Activated naive CD8-positive, alpha-beta T cell treated with anti-CD3 and anti-CD28 coated beads, Interleukin-2, amount 10 ng/mL, durations not matched to agents 7 days and 5 days (primary cell): Measurements from ENCODE around the gene FAM32A. TPM values are rescaled to one million over a fixed set of nuclear protein-coding genes. Genes with fewer than 3 reads are reported as not detected.

Source experiments
- ATAC-seq: fragments of 150-1000 bp; cut with Tn5 transposase; one replicate; pipeline ENCODE4 v1.10.0; 2021; ENCODE audit warnings: low read depth, moderate library complexity
- POLR2A ChIA-PET: fragments of 350-600 bp; sonication (Branson Sonifier 250); formaldehyde crosslinking; loops from one replicate; lab custom pipeline; 2021; ENCODE audit warnings: antibody characterized with exemption; lab: Charles Lee
- DNase-seq: peaks from one replicate; pipeline ENCODE4 v3.0.0; 2021
- H3K27ac Mint-ChIP-seq: one replicate; pipeline ENCODE4 v1.8.0; 2022; ENCODE audit warnings: mild to moderate bottlenecking, mixed read lengths
- H3K27me3 Mint-ChIP-seq: one replicate; pipeline ENCODE4 v1.8.0; 2022; ENCODE audit warnings: mild to moderate bottlenecking, moderate library complexity, mixed read lengths
- H3K36me3 Mint-ChIP-seq: one replicate; pipeline ENCODE4 v1.8.0; 2021; ENCODE audit warnings: mild to moderate bottlenecking, mixed read lengths
- H3K4me1 Mint-ChIP-seq: one replicate; pipeline ENCODE4 v1.8.0; 2021; ENCODE audit warnings: mixed read lengths
- H3K4me3 Mint-ChIP-seq: one replicate; pipeline ENCODE4 v1.8.0; 2022; ENCODE audit warnings: mild to moderate bottlenecking, moderate library complexity, mixed read lengths
- H3K9me3 Mint-ChIP-seq: one replicate; pipeline ENCODE4 v1.8.0; 2021; ENCODE audit warnings: mixed read lengths
- total RNA-seq, 2 experiments: library from RNA; stranded (reverse); gene quantifications; one replicate each; pipeline ENCODE4 v1.2.3, GENCODE V29; 2021

FAM32A gene
- 10 to 100 TPM; 61.4 to 63.4 TPM for total RNA-seq

GRCh38 chr19:16185123-16185767 lies at the start of gene FAM32A:
Gene FAM32A, plus strand, starts transcription at chr19:16185410. Its CDS starts 33 bp downstream, at chr19:16185443.
- POLR2A ChIA-PET = interaction anchor here (0.6 to 2.0 kb wide), 20 partner anchors 9 to 806 kb away, joined by 3 to 16 read pairs (median 4); partner anchors contain the start of genes AKAP8, AP1M1, HSH2D and RAB8A
- peaks cover 19% of the 10 kb centered on the region for H3K4me1 Mint-ChIP-seq
- ATAC-seq = peak; percentile 96

GRCh38 chr19:16135430-16136127 lies 49.6 kb upstream of the FAM32A start:
- no peak for DNase-seq
- POLR2A ChIA-PET = interaction anchor here (1.4 to 2.4 kb wide), 2 partner anchors 8 to 17 kb away, joined by 3 to 12 read pairs; partner anchors contain the start of gene HSH2D
- no peaks in the 10 kb centered on the region for H3K27me3 Mint-ChIP-seq
- H3K4me1 Mint-ChIP-seq = peaks cover 31% of the 10 kb centered on the region
- H3K36me3 Mint-ChIP-seq = peaks cover 46% of the 10 kb centered on the region
- no peak for ATAC-seq
- H3K9me3 Mint-ChIP-seq = peaks cover 9% of the 10 kb centered on the region
- peak overlapping the region; percentile 1 for H3K27ac Mint-ChIP-seq
- no peak overlapping the region for H3K4me3 Mint-ChIP-seq

More at GRCh38 chr19:16185123-16185767, at the start of gene FAM32A:
- Mint-ChIP-seq H3K9me3 (no peaks in the 10 kb centered on the region), H3K4me3 (peak within 1 kb of the TSS; percentile 95), H3K27me3 (peaks cover 2% of the 10 kb centered on the region), H3K36me3 (peaks cover 10% of the 10 kb centered on the region), H3K27ac (peak within 1 kb of the TSS; percentile 92)
- peak; percentile 95 for DNase-seq

GRCh38 chr19:16136185-16136999 lies 48.8 kb upstream of the FAM32A start:
- Mint-ChIP-seq H3K9me3 (peaks cover 6% of the 10 kb centered on the region), H3K4me3 (no peak overlapping the region), H3K27ac (no peak overlapping the region), H3K27me3 (no peaks in the 10 kb centered on the region), H3K4me1 (peaks cover 36% of the 10 kb centered on the region), H3K36me3 (peaks cover 40% of the 10 kb centered on the region)
- ATAC-seq (no peak), DNase-seq (no peak)
- POLR2A ChIA-PET = interaction anchor here (1.4 to 2.4 kb wide), 2 partner anchors 7 to 18 kb away, joined by 3 to 12 read pairs; partner anchors contain the start of gene HSH2D

- ATAC-seq (no peak), DNase-seq (no peak)
- Mint-ChIP-seq H3K9me3 (peaks cover 1% of the 10 kb centered on the region), H3K27ac (peak overlapping the region; percentile 91), H3K36me3 (peaks cover 14% of the 10 kb centered on the region), H3K27me3 (no peaks in the 10 kb centered on the region), H3K4me1 (peaks cover 37% of the 10 kb centered on the region), H3K4me3 (peak overlapping the region; percentile 72)
- POLR2A ChIA-PET = interaction anchor here (1.4 to 3.5 kb wide), 3 partner anchors 10 to 18 kb away, joined by 3 to 11 read pairs (median 5); no protein-coding TSS in a partner anchor
Measured at GRCh38 chr19:16139752-16140151, 45.5 kb upstream of the FAM32A start.

- H3K36me3 Mint-ChIP-seq = peaks cover 18% of the 10 kb centered on the region
- DNase-seq = no peak
- no peaks in the 10 kb centered on the region for H3K27me3 Mint-ChIP-seq
- H3K4me3 Mint-ChIP-seq = peak overlapping the region; percentile 36
- no peak for ATAC-seq
- H3K27ac Mint-ChIP-seq = peak overlapping the region; percentile 87
- peaks cover 45% of the 10 kb centered on the region for H3K4me1 Mint-ChIP-seq
- H3K9me3 Mint-ChIP-seq = peaks cover 1% of the 10 kb centered on the region
- POLR2A ChIA-PET = interaction anchor here (0.7 to 3.5 kb wide), 3 partner anchors 8 to 30 kb away, joined by 3 to 11 read pairs (median 4); partner anchors contain the start of gene RAB8A
Measured at GRCh38 chr19:16141043-16141442, 44.2 kb upstream of the FAM32A start.

GRCh38 chr19:16142032-16142580 lies 43.1 kb upstream of the FAM32A start:
- Mint-ChIP-seq H3K4me1 (peaks cover 45% of the 10 kb centered on the region), H3K36me3 (peaks cover 19% of the 10 kb centered on the region), H3K4me3 (peak overlapping the region; percentile 14), H3K9me3 (peaks cover 1% of the 10 kb centered on the region), H3K27ac (peak overlapping the region; percentile 66), H3K27me3 (no peaks in the 10 kb centered on the region)
- no peak for DNase-seq
- no peak for ATAC-seq
- POLR2A ChIA-PET = interaction anchor here (0.6 to 3.7 kb wide), 11 partner anchors 7 to 71 kb away, joined by 3 to 65 read pairs (median 9); partner anchors contain the start of genes AP1M1, RAB8A and TPM4

- DNase-seq (peak; percentile 88), ATAC-seq (peak; percentile 99)
- peak within 1 kb of the TSS; percentile 99 for H3K4me3 Mint-ChIP-seq
- POLR2A ChIA-PET = interaction anchor here (0.6 to 3.7 kb wide), 31 partner anchors 9 to 1018 kb away, joined by 3 to 65 read pairs (median 7); partner anchors contain the start of genes AP1M1, FAM32A, RAB8A and TPM4
- peaks cover 19% of the 10 kb centered on the region for H3K36me3 Mint-ChIP-seq
- no peaks in the 10 kb centered on the region for H3K27me3 Mint-ChIP-seq
- H3K9me3 Mint-ChIP-seq = peaks cover 1% of the 10 kb centered on the region
- H3K27ac Mint-ChIP-seq = peak within 1 kb of the TSS; percentile 100
- H3K4me1 Mint-ChIP-seq = peaks cover 46% of the 10 kb centered on the region
Measured at GRCh38 chr19:16143399-16144215, 41.6 kb upstream of the FAM32A start, which contains the start of gene HSH2D. Gene HSH2D, plus strand, starts transcription at chr19:16143685. Its CDS starts 5,066 bp downstream, at chr19:16148751.

- Mint-ChIP-seq H3K4me3 (peak overlapping the region; percentile 99), H3K36me3 (peaks cover 22% of the 10 kb centered on the region), H3K4me1 (peaks cover 49% of the 10 kb centered on the region), H3K27me3 (no peaks in the 10 kb centered on the region), H3K27ac (peak overlapping the region; percentile 100), H3K9me3 (no peaks in the 10 kb centered on the region)
- ATAC-seq = peak; percentile 13
- no peak for DNase-seq
- POLR2A ChIA-PET = interaction anchor here (0.6 to 3.7 kb wide), 31 partner anchors 9 to 1018 kb away, joined by 3 to 65 read pairs (median 7); partner anchors contain the start of genes AP1M1, FAM32A, RAB8A and TPM4
Measured at GRCh38 chr19:16144216-16144581, 41.0 kb upstream of the FAM32A start.

GRCh38 chr19:16146112-16146511 lies 39.1 kb upstream of the FAM32A start:
- POLR2A ChIA-PET = interaction anchor here (1.5 to 3.7 kb wide), 2 partner anchors 8 to 29 kb away, joined by 4 to 30 read pairs; no protein-coding TSS in a partner anchor

GRCh38 chr19:16148443-16149229 lies 36.6 kb upstream of the FAM32A start:
- DNase-seq (no peak), ATAC-seq (no peak)
- Mint-ChIP-seq H3K9me3 (no peaks in the 10 kb centered on the region), H3K27ac (peak overlapping the region; percentile 78), H3K4me3 (peak overlapping the region; percentile 55), H3K27me3 (no peaks in the 10 kb centered on the region), H3K36me3 (peaks cover 42% of the 10 kb centered on the region), H3K4me1 (peaks cover 35% of the 10 kb centered on the region)
- POLR2A ChIA-PET = interaction anchor here (1.8 to 4.8 kb wide), 3 partner anchors 8 to 12 kb away, joined by 6 to 31 read pairs (median 11); no protein-coding TSS in a partner anchor

More at GRCh38 chr19:16146112-16146511, 39.1 kb upstream of the FAM32A start:
- no peak for ATAC-seq
- Mint-ChIP-seq H3K9me3 (no peaks in the 10 kb centered on the region), H3K27ac (peak overlapping the region; percentile 75), H3K4me3 (peak overlapping the region; percentile 99), H3K27me3 (no peaks in the 10 kb centered on the region), H3K4me1 (peaks cover 44% of the 10 kb centered on the region), H3K36me3 (peaks cover 31% of the 10 kb centered on the region)
- no peak for DNase-seq
